GM12878 (cell line): ENCODE data around the gene FNDC3A. TPM values are rescaled to one million over a fixed set of nuclear protein-coding genes. Genes with fewer than 3 reads are reported as not detected.

Experiments
- ATAC-seq: fragments of 200-7000 bp; cut with Tn5 transposase; 3 replicates; pipeline ENCODE4 v1.9.1; 2020; ENCODE audit warnings: mild to moderate bottlenecking, moderate library complexity
- BruUV-seq: library from RNA; stranded (reverse); fragments of 400-500 nt; replicated peaks from 2 replicates; lab custom pipeline; 2021; lab: Mats Ljungman, UMichigan
- CTCF ChIA-PET: fragments of 300-600 bp; sonication (Branson Sonifier 250); formaldehyde crosslinking; extraction: SDS; loops from one replicate; lab custom pipeline; 2021; ENCODE audit warnings: inconsistent platforms; lab: Yijun Ruan, JAX
- POLR2A ChIA-PET: fragments of 350-600 bp; formaldehyde crosslinking; extraction: SDS; loops from one replicate; lab custom pipeline; 2021; ENCODE audit warnings: inconsistent platforms; lab: Charles Lee
- RAD21 ChIA-PET: fragments of 300-600 bp; sonication (Branson Sonifier 250); formaldehyde crosslinking; loops from one replicate; lab custom pipeline; 2023; ENCODE audit warnings: antibody characterized with exemption; ENCODE audit not compliant: unreplicated experiment; lab: Charles Lee
- SMC1A ChIA-PET: fragments of 300-600 bp; sonication (Branson Sonifier 250); formaldehyde crosslinking; loops from one replicate; lab custom pipeline; 2023; ENCODE audit not compliant: unreplicated experiment, uncharacterized antibody; lab: Charles Lee
- DNase-seq: peaks from one replicate; pipeline ENCODE4 v3.0.0-alpha.2; 2011; ENCODE audit warnings: low read depth, low spot score
- FAIRE-seq: peaks from 3 replicates; lab custom pipeline; 2011; peaks lifted over from hg19 to GRCh38; lab: Jason Lieb, UNC
- H2AFZ ChIP-seq: 2 replicates; pipeline ENCODE4 v1.6.0; 2011; ENCODE audit warnings: low read depth, low read length, control low read depth; ENCODE audit not compliant: control insufficient read depth
- H3K27ac ChIP-seq: 2 replicates; pipeline ENCODE4 v1.5.1; 2011; ENCODE audit warnings: control low read depth; ENCODE audit not compliant: control insufficient read depth, insufficient read depth
- H3K27me3 ChIP-seq, 2 experiments: replicated peaks in 1 of 2; 2 replicates each; pipeline versions ENCODE4 v1.6.0 to v1.6.1; 2011; ENCODE audit warnings: low read length in 1 of 2; ENCODE audit not compliant: control insufficient read depth in 2 of 2, insufficient read depth in 2 of 2
- H3K36me3 ChIP-seq, 2 experiments: 2 replicates each; pipeline ENCODE4 v1.5.1; 2011; ENCODE audit warnings: low read length in 1 of 2; ENCODE audit not compliant: control insufficient read depth in 2 of 2, insufficient read depth in 2 of 2
- H3K4me1 ChIP-seq: 2 replicates; pipeline ENCODE4 v1.6.1; 2011; ENCODE audit warnings: mild to moderate bottlenecking, low read length, moderate library complexity, mixed read lengths; ENCODE audit not compliant: control insufficient read depth, insufficient read depth
- H3K4me2 ChIP-seq: 2 replicates; pipeline ENCODE4 v1.6.0; 2011; ENCODE audit warnings: control low read depth; ENCODE audit not compliant: control insufficient read depth, insufficient read depth
- H3K4me3 ChIP-seq: fragments of 200-600 bp; sonication (generic); 2 replicates; pipeline ENCODE4 v1.5.1; 2016
- H3K79me2 ChIP-seq: 2 replicates; pipeline ENCODE4 v1.6.0; 2011; ENCODE audit warnings: low read length; ENCODE audit not compliant: control insufficient read depth, insufficient read depth
- H3K9ac ChIP-seq: 2 replicates; pipeline ENCODE4 v1.8.0; 2011; ENCODE audit warnings: low read length, control low read depth, mixed read lengths; ENCODE audit not compliant: control insufficient read depth, insufficient read depth
- H3K9me3 ChIP-seq: replicated peaks from 3 replicates; pipeline ENCODE4 v1.5.1; 2011; ENCODE audit warnings: mild to moderate bottlenecking, low read length; ENCODE audit not compliant: control insufficient read depth, insufficient read depth
- H4K20me1 ChIP-seq: 2 replicates; pipeline ENCODE4 v1.6.0; 2011; ENCODE audit not compliant: control insufficient read depth, insufficient read depth
- BHLHE40 ChIP-seq, 2 experiments: fragments of 450-650 bp in 1 of 2; IDR thresholded peaks; 2 replicates each; pipeline ENCODE4 v1.6.1; 2011 to 2017; ENCODE audit warnings: low read depth in 2 of 2, borderline replicate concordance in 1 of 2, improper control_type of control experiment in 1 of 2, low read length in 1 of 2, mild to moderate bottlenecking in 1 of 2
- HDAC2 ChIP-seq: fragments of 200-600 bp; sonication (generic); IDR thresholded peaks from 2 replicates; pipeline ENCODE4 v1.6.1; 2017
- MEF2A ChIP-seq: IDR thresholded peaks from 2 replicates; pipeline ENCODE4 v1.6.1; 2011; ENCODE audit warnings: low read depth, mild to moderate bottlenecking, low read length, moderate library complexity; ENCODE audit not compliant: insufficient read depth
- MYB ChIP-seq: fragments of 150-350 bp; IDR thresholded peaks from 2 replicates; pipeline ENCODE4 v1.6.1; 2014; ENCODE audit warnings: mild to moderate bottlenecking, low read depth, low read length, borderline replicate concordance
- PML ChIP-seq: IDR thresholded peaks from 2 replicates; pipeline ENCODE4 v1.6.1; 2012; ENCODE audit warnings: low read length, inconsistent platforms
- POLR2AphosphoS2 ChIP-seq: IDR thresholded peaks from 2 replicates; pipeline ENCODE4 v1.6.1; 2011; ENCODE audit warnings: low read depth, mild to moderate bottlenecking, low read length, improper control_type of control experiment, moderate library complexity
- POLR2AphosphoS5 ChIP-seq: IDR thresholded peaks from 2 replicates; pipeline ENCODE4 v1.6.1; 2011; ENCODE audit warnings: mild to moderate bottlenecking, low read length, inconsistent platforms
- RB1 ChIP-seq: fragments of 450-650 bp; formaldehyde crosslinking; IDR thresholded peaks from 2 replicates; pipeline ENCODE4 v1.6.1; 2017; ENCODE audit warnings: mild to moderate bottlenecking, borderline replicate concordance
- RBBP5 ChIP-seq: fragments of 200-600 bp; sonication (generic); conservative IDR thresholded peaks from 2 replicates; pipeline ENCODE4 v1.6.1; 2016
- RFX5 ChIP-seq: IDR thresholded peaks from 2 replicates; pipeline ENCODE4 v1.6.1; 2011; ENCODE audit warnings: low read depth, low read length, improper control_type of control experiment
- SPI1 ChIP-seq: IDR thresholded peaks from 2 replicates; pipeline ENCODE4 v1.6.1; 2011; ENCODE audit warnings: low read depth, mild to moderate bottlenecking, low read length, moderate library complexity, borderline replicate concordance; ENCODE audit not compliant: insufficient read depth
- TCF3 ChIP-seq: IDR thresholded peaks from 2 replicates; pipeline ENCODE4 v1.6.1; 2012; ENCODE audit warnings: low read depth, mild to moderate bottlenecking, low read length, borderline replicate concordance; ENCODE audit not compliant: insufficient read depth
- ZNF24 ChIP-seq: fragments of 450-650 bp; IDR thresholded peaks from 2 replicates; pipeline ENCODE4 v1.6.1; 2017; ENCODE audit warnings: antibody characterized with exemption, mild to moderate bottlenecking
- WGBS: methylation state at CpG from one replicate; pipeline ENCODE4 v1.1.6; 2016; ENCODE audit warnings: low lambda C conversion rate; ENCODE audit not compliant: insufficient replicate concordance, insufficient coverage; ENCODE audit errors: missing lambda C conversion rate; 5-methylcytosine and 5-hydroxymethylcytosine counted together
- in situ Hi-C: fragments of 300-500 bp; cut with MboI; formaldehyde crosslinking; loops from 9 replicates; pipeline ENCODE4 v1.14.3; 2018; ENCODE audit warnings: mixed read lengths
- intact Hi-C: fragments of 100-400 bp; cut with micrococcal nuclease; formaldehyde crosslinking; loops from one replicate; pipeline ENCODE4 v1.14.2; 2022; ENCODE audit not compliant: unreplicated experiment
- polyA plus RNA-seq, 11 experiments: library from polyadenylated mRNA; depleted of rRNA in 4 of 11; unstranded in 6 of 11; stranded (reverse) in 5 of 11; fragments of >200 nt; fragmentation: Nextera tagmentation in 4 of 11; fragmentation: Illumina TruSeq in 1 of 11; extraction: Ambion mirVana in 4 of 11; extraction: Trizol in 1 of 11; gene quantifications; 1 replicate in 1 of 11; 2 replicates in 10 of 11; pipeline versions ENCODE4 v1.2.1 to v1.2.3, GENCODE V29; 2011 to 2016; ENCODE audit warnings: inconsistent platforms in 2 of 11, missing spikeins in 2 of 11, low read depth in 1 of 11
- total RNA-seq, 4 experiments: library from RNA; depleted of rRNA in 3 of 4; stranded (reverse); fragments of >200 nt in 3 of 4; fragmentation: Illumina TruSeq in 1 of 4; extraction: Trizol in 1 of 4; gene quantifications; 2 replicates each; pipeline versions ENCODE4 v1.2.1 to v1.2.3, GENCODE V29; 2013 to 2021
- TF ChIP-seq, protein P1 (sequence below): IDR thresholded peaks from 2 replicates; pipeline ENCODE4 v1.6.1; 2011; ENCODE audit warnings: borderline replicate concordance, low read depth, mild to moderate bottlenecking, moderate library complexity, low read length; ENCODE audit not compliant: insufficient read depth, poor library complexity, severe bottlenecking
- TF ChIP-seq, protein P2 (sequence below): fragments of 450-650 bp; IDR thresholded peaks from 2 replicates; pipeline ENCODE4 v1.6.1; 2017; ENCODE audit warnings: mild to moderate bottlenecking, moderate library complexity

FNDC3A gene
- total and polyA plus RNA-seq, 10 of the 15 experiments (the other 5 are each of a cell fraction or from before 2014, with no cell fraction given) = 6.3 to 46.4 (median 22.8) TPM

DNA sequence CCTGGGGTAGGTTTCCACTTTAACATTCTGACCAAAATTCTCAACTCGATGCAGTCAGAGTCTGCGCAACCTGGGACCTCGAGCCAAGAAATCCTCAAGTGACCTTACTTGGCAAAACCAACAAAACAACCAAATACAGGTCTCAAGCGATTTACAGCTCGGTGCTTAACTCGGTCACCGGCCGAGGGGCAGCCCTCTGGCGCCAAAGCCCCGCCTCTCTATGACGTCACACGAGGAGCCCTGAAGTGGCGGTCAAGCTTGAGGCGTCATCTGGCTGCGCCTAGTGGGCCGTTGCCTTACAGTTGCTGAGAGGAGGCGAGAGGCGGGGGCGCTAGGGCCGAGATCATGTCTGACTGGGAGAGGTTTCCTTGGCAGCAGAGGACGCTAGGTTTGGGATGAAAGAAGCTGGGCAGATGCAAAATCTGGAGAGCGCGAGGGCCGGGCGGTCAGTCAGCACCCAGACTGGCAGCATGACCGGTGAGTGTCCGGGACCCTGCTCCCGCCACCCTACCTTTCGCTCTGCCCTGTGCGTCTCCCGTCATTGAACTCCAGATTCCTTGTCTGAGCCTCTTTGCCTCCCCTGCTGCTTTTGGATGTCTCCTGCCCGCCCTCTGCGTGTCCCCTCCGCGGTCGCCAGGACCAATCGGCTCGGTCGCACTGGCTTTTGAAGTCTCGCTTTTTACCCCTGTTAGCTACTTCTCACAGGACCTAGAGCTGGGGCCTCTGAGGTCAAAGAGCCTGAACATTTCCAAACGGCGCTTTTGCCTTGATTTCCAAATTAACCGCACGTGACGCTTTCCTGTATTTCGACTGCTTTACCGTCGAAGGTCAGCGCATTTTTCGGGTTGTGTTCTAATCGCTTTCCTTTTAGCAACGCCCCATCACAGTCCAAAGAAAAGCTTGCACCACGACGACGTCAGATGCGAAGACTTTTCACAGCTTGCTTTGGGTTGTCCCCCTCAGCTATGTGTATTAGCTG lies 272.2 kb downstream of the FNDC3A start, which contains the start of gene CDADC1:
CDADC1 (plus strand) TSS at position 283 of the 979 bp plus-strand sequence; CDS start at position 396, 113 bp downstream.
- ChIA-PET SMC1A (interaction anchor here (0.7 to 2.4 kb wide), 12 partner anchors 9 to 137 kb away, joined by 3 to 11 read pairs (median 3); no protein-coding TSS in a partner anchor), CTCF (interaction anchor here (0.7 to 3.7 kb wide), 11 partner anchors 8 to 543 kb away, joined by 3 to 24 read pairs (median 4); no protein-coding TSS in a partner anchor), RAD21 (interaction anchor here (0.9 to 2.0 kb wide), 5 partner anchors 12 to 39 kb away, joined by 3 to 14 read pairs (median 3); no protein-coding TSS in a partner anchor), POLR2A (interaction anchor here (0.6 to 2.0 kb wide), 4 partner anchors 10 to 686 kb away, joined by 3 to 8 read pairs (median 3); partner anchors contain the start of gene ARL11)
- DNase-seq (peak; percentile 65), FAIRE-seq (peak; percentile 95), ATAC-seq (peak; percentile 95)
- Histone ChIP-seq H3K9ac (peak within 1 kb of the TSS; percentile 90), H3K4me2 (peak within 1 kb of the TSS; percentile 99), H3K4me1 (no peaks in the 10 kb centered on the region), H3K36me3 (no peaks in the 10 kb centered on the region), H4K20me1 (no peaks in the 10 kb centered on the region), H3K27ac (peak within 1 kb of the TSS; percentile 78), H3K79me2 (peaks cover 8% of the 10 kb centered on the region), H3K4me3 (peak within 1 kb of the TSS; percentile 93), H3K27me3 (no peaks in the 10 kb centered on the region; a peak in 1 of 4 replicates), H2AFZ (peak within 1 kb of the TSS; percentile 95), H3K9me3 (no peaks in the 10 kb centered on the region)
- WGBS = 2% methylated on average over 56 of the region's 56 CpGs
- intact Hi-C loops = no loop called here
- in situ Hi-C loops = no loop called here
- BruUV-seq = TSS peak; percentile 70
- peak; percentile 79 for TF ChIP-seq PML
- TF ChIP-seq RFX5 = no peak
- TF ChIP-seq HDAC2 = no peak
- TF ChIP-seq RBBP5 = no peak
- TF ChIP-seq TCF3 = no peak
- peak; percentile 87 for TF ChIP-seq MYB
- no peak for TF ChIP-seq ZNF24
- TF ChIP-seq, protein P1, sequence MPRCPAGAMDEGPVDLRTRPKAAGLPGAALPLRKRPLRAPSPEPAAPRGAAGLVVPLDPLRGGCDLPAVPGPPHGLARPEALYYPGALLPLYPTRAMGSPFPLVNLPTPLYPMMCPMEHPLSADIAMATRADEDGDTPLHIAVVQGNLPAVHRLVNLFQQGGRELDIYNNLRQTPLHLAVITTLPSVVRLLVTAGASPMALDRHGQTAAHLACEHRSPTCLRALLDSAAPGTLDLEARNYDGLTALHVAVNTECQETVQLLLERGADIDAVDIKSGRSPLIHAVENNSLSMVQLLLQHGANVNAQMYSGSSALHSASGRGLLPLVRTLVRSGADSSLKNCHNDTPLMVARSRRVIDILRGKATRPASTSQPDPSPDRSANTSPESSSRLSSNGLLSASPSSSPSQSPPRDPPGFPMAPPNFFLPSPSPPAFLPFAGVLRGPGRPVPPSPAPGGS = no peak
- peak; percentile 62; the same call in 1 of the 2 replicates for TF ChIP-seq RB1
- TF ChIP-seq BHLHE40 (IDR thresholded peaks at IDR 0.05; ENCODE audit: borderline replicate concordance in 1 of 2, low read depth in 2 of 2, low read length in 1 of 2) = peak in 1 of 2 experiments; percentile 58; a peak in 2 of 4 replicates
- 0 out of 2 replicates have a peak, but pooled peaks have one; percentile 50 for TF ChIP-seq MEF2A
- no peak for TF ChIP-seq SPI1
- TF ChIP-seq, protein P2, sequence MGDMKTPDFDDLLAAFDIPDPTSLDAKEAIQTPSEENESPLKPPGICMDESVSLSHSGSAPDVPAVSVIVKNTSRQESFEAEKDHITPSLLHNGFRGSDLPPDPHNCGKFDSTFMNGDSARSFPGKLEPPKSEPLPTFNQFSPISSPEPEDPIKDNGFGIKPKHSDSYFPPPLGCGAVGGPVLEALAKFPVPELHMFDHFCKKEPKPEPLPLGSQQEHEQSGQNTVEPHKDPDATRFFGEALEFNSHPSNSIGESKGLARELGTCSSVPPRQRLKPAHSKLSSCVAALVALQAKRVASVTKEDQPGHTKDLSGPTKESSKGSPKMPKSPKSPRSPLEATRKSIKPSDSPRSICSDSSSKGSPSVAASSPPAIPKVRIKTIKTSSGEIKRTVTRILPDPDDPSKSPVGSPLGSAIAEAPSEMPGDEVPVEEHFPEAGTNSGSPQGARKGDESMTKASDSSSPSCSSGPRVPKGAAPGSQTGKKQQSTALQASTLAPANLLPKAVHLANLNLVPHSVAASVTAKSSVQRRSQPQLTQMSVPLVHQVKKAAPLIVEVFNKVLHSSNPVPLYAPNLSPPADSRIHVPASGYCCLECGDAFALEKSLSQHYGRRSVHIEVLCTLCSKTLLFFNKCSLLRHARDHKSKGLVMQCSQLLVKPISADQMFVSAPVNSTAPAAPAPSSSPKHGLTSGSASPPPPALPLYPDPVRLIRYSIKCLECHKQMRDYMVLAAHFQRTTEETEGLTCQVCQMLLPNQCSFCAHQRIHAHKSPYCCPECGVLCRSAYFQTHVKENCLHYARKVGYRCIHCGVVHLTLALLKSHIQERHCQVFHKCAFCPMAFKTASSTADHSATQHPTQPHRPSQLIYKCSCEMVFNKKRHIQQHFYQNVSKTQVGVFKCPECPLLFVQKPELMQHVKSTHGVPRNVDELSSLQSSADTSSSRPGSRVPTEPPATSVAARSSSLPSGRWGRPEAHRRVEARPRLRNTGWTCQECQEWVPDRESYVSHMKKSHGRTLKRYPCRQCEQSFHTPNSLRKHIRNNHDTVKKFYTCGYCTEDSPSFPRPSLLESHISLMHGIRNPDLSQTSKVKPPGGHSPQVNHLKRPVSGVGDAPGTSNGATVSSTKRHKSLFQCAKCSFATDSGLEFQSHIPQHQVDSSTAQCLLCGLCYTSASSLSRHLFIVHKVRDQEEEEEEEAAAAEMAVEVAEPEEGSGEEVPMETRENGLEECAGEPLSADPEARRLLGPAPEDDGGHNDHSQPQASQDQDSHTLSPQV = no peak
- peak; percentile 50; the same call in 1 of the 2 replicates for TF ChIP-seq POLR2AphosphoS2
- peak; percentile 85 for TF ChIP-seq POLR2AphosphoS5
